Ovary (tissue), 9 donors: ENCODE results near the gene IQCK. TPM values are rescaled to one million over a fixed set of nuclear protein-coding genes. Genes with fewer than 3 reads are reported as not detected.

Source experiments
- DNase-seq, 5 donors: peaks; one replicate each; pipeline ENCODE4 v3.0.0-alpha.2; 2019 to 2020
- H3K27ac ChIP-seq, 2 donors: fragments of 200-600 bp; one replicate each; pipeline versions ENCODE4 v1.5.1 to v1.8.0; 2019 to 2022
- H3K27me3 ChIP-seq: fragments of 200-600 bp; one replicate; pipeline ENCODE4 v1.8.0; 2022
- H3K36me3 ChIP-seq: fragments of 200-600 bp; sonication (generic); one replicate; pipeline ENCODE4 v1.5.1; 2019
- H3K4me1 ChIP-seq: one replicate; pipeline ENCODE4 v1.8.1; 2013; ENCODE audit warnings: mild to moderate bottlenecking, moderate library complexity; ENCODE audit not compliant: insufficient read depth
- H3K4me3 ChIP-seq: fragments of 200-600 bp; sonication (generic); one replicate; pipeline ENCODE4 v1.5.1; 2017
- H3K9me3 ChIP-seq, 2 donors: fragments of 200-600 bp in 1 of 2; sonication (generic) in 1 of 2; one replicate each; pipeline versions ENCODE4 v1.5.1 to v1.8.1; 2013 to 2019; ENCODE audit warnings: mild to moderate bottlenecking in 1 of 2, moderate library complexity in 1 of 2
- CTCF ChIP-seq, 3 donors: fragments of 450-650 bp in 2 of 3; fragments of 200-600 bp in 1 of 3; IDR thresholded peaks; one replicate each; pipeline versions ENCODE4 v1.5.1 to v1.8.0; 2016 to 2022; ENCODE audit warnings: antibody characterized with exemption in 3 of 3, mild to moderate bottlenecking in 1 of 3
- EP300 ChIP-seq: sonication (generic); formaldehyde crosslinking; IDR thresholded peaks from one replicate; pipeline ENCODE4 v1.6.1; 2017; ENCODE audit warnings: antibody characterized with exemption
- POLR2A ChIP-seq: fragments of 450-650 bp; IDR thresholded peaks from one replicate; pipeline ENCODE4 v1.6.1; 2017; ENCODE audit warnings: antibody characterized with exemption, mild to moderate bottlenecking, moderate library complexity
- WGBS, 3 donors: extraction: QIAGEN DNeasy Blood & Tissue Kit in 1 of 3; methylation state at CpG; one replicate each; pipeline versions ENCODE4 v1.1.5 to v1.1.7; 2013 to 2017; 5-methylcytosine and 5-hydroxymethylcytosine counted together
- intact Hi-C, 4 donors: fragments of 100-400 bp; cut with DNase I; formaldehyde crosslinking; loops; one replicate each; pipeline versions ENCODE4 v1.11.0 to v1.15.1; 2022 to 2023
- polyA plus RNA-seq, 2 donors: library from polyadenylated mRNA; stranded (reverse); fragments of 200-250 nt in 1 of 2; fragments of 350-450 nt in 1 of 2; fragmentation: Illumina TruSeq in 1 of 2; extraction: RNeasy Lipid Tissue Mini Kit (QIAGEN cat#74804) in 1 of 2; gene quantifications; one replicate each; pipeline ENCODE4 v1.2.3, GENCODE V29; 2013 to 2014
- total RNA-seq, 7 donors: library from RNA; depleted of rRNA in 2 of 7; stranded (reverse); fragments of >200 nt in 2 of 7; fragmentation: NEBNext Ultra II Directional in 3 of 7; extraction: Animal tissue kit (Norgen Biotek cat#: 25700) in 3 of 7; gene quantifications; one replicate each; pipeline versions ENCODE4 v1.1.0 to v1.2.4, GENCODE V29; 2016 to 2023
- donor health status: DM: no; HTN: no; CAD: no; lungs with moderate emphysema.
- donor health status: DM: no; HTN: no; CAD: no.
- donor health status: Bipolar disorder and iron deficiency.
- donor health status: DM: yes; HTN: yes; CAD: no.
- donor health status: DM: no; HTN: no; CAD: no.
- donor health status: DM: yes; HTN: yes; CAD: no.

IQCK gene
- total and polyA plus RNA-seq, 9 donors, result 14.3 to 52.8 (median 18.0) TPM

- no peak for TF ChIP-seq POLR2A
- no peak for TF ChIP-seq EP300
- no peak for TF ChIP-seq CTCF (IDR thresholded peaks at IDR 0.05)
- WGBS, 3 donors, result 79 to 86% (median 84%) methylated on average over 3 of the region's 3 CpGs
- Histone ChIP-seq H3K36me3 (no peaks in the 10 kb centered on the region), H3K9me3 (no peaks in the 10 kb centered on the region), H3K4me3 (no peak overlapping the region), H3K4me1 (peaks cover 2% of the 10 kb centered on the region), H3K27me3 (no peaks in the 10 kb centered on the region), H3K27ac (no peak overlapping the region)
- intact Hi-C loops, result no loop called here
- DNase-seq, result no peak
Measured at GRCh38 chr16:19833176-19833575, 115.1 kb downstream of the IQCK start.

- no peak overlapping the region for H3K4me3 ChIP-seq
- intact Hi-C loops, result no loop called here
- no peaks in the 10 kb centered on the region for H3K27me3 ChIP-seq
- no peaks in the 10 kb centered on the region for H3K36me3 ChIP-seq
- no peaks in the 10 kb centered on the region for H3K9me3 ChIP-seq
- TF ChIP-seq EP300 (no peak), CTCF (IDR thresholded peaks at IDR 0.05) (no peak), POLR2A (no peak)
- H3K4me1 ChIP-seq, result peaks cover 2% of the 10 kb centered on the region
- no peak overlapping the region for H3K27ac ChIP-seq
- 95 to 97% (median 96%) methylated on average over 5 of the region's 5 CpGs for whole genome bisulfite sequencing, 3 donors
- no peak for DNase-seq
Measured at GRCh38 chr16:19833581-19833980, 115.5 kb downstream of the IQCK start.

- no peaks in the 10 kb centered on the region for H3K36me3 ChIP-seq
- H3K4me3 ChIP-seq, result no peak overlapping the region
- TF ChIP-seq POLR2A, result no peak
- TF ChIP-seq CTCF (IDR thresholded peaks at IDR 0.05), result no peak
- H3K4me1 ChIP-seq, result peaks cover 2% of the 10 kb centered on the region
- no peaks in the 10 kb centered on the region for H3K9me3 ChIP-seq
- H3K27ac ChIP-seq, result no peak overlapping the region
- intact Hi-C loops, result no loop called here
- no peak for DNase-seq
- WGBS, 3 donors, result 93 to 96% (median 93%) methylated on average over 3 of the region's 3 CpGs
- no peaks in the 10 kb centered on the region for H3K27me3 ChIP-seq
Measured at GRCh38 chr16:19835196-19835595, 117.1 kb downstream of the IQCK start.

- Histone ChIP-seq H3K4me3 (no peak overlapping the region), H3K9me3 (no peaks in the 10 kb centered on the region), H3K4me1 (peaks cover 2% of the 10 kb centered on the region), H3K27ac (no peak overlapping the region), H3K27me3 (no peaks in the 10 kb centered on the region), H3K36me3 (no peaks in the 10 kb centered on the region)
- no peak for TF ChIP-seq CTCF (IDR thresholded peaks at IDR 0.05)
- TF ChIP-seq EP300, result no peak
- no peak for TF ChIP-seq POLR2A
- intact Hi-C loops, result no loop called here
- DNase-seq, result no peak
Measured at GRCh38 chr16:19835968-19836421, 117.9 kb downstream of the IQCK start.
